Upper lobe of left lung (tissue), 6 donors: Measurements from ENCODE around the gene HES7. TPM values are rescaled to one million over a fixed set of nuclear protein-coding genes. Genes with fewer than 3 reads are reported as not detected.
A peak's percentile ranks its signal among the peaks of the same experiment; 100 is the strongest.

ENCODE experiments used
- ATAC-seq, 2 donors: fragments of 200-7000 bp; cut with Tn5 transposase; one replicate each; pipeline ENCODE4 v1.9.1; 2022; ENCODE audit warnings: mild to moderate bottlenecking in 2 of 2, moderate library complexity in 2 of 2; ENCODE audit not compliant: low FRiP score in 2 of 2
- DNase-seq, 2 donors: peaks; one replicate each; pipeline ENCODE4 v3.0.0-alpha.2; 2019 to 2020
- H3K27ac ChIP-seq, 4 donors: fragments of 200-600 bp; sonication (generic); one replicate each; pipeline ENCODE4 v1.5.1; 2016 to 2019
- H3K27me3 ChIP-seq, 4 donors: fragments of 200-600 bp; sonication (generic); one replicate each; pipeline ENCODE4 v1.5.1; 2017 to 2019
- H3K36me3 ChIP-seq, 4 donors: fragments of 200-600 bp; sonication (generic); one replicate each; pipeline ENCODE4 v1.5.1; 2016 to 2019
- H3K4me1 ChIP-seq, 4 donors: fragments of 200-600 bp; sonication (generic); one replicate each; pipeline ENCODE4 v1.5.1; 2018 to 2019
- H3K4me3 ChIP-seq, 4 donors: fragments of 200-600 bp; sonication (generic); one replicate each; pipeline ENCODE4 v1.5.1; 2017 to 2019; ENCODE audit warnings: mild to moderate bottlenecking in 2 of 4, moderate library complexity in 1 of 4
- H3K9me3 ChIP-seq, 4 donors: fragments of 200-600 bp; sonication (generic); one replicate each; pipeline ENCODE4 v1.5.1; 2018 to 2019
- CTCF ChIP-seq, 6 experiments: fragments of 450-650 bp in 4 of 6; fragments of 200-600 bp in 2 of 6; sonication (generic) in 2 of 6; IDR thresholded peaks; one replicate each; pipeline ENCODE4 v1.5.1; 2016 to 2019; ENCODE audit warnings: antibody characterized with exemption in 6 of 6
- EP300 ChIP-seq, 4 donors: sonication (generic); formaldehyde crosslinking; IDR thresholded peaks; one replicate each; pipeline ENCODE4 v1.5.1; 2017; ENCODE audit warnings: antibody characterized with exemption in 4 of 4, control low read depth in 2 of 4
- POLR2A ChIP-seq, 4 donors: fragments of 450-650 bp; IDR thresholded peaks; one replicate each; pipeline ENCODE4 v1.5.1; 2016 to 2017; ENCODE audit warnings: antibody characterized with exemption in 4 of 4, mild to moderate bottlenecking in 2 of 4
- POLR2AphosphoS5 ChIP-seq, 2 donors: sonication (generic); formaldehyde crosslinking; IDR thresholded peaks; one replicate each; pipeline ENCODE4 v1.5.1; 2017; ENCODE audit warnings: antibody characterized with exemption in 2 of 2
- WGBS, 2 donors: methylation state at CpG; one replicate each; pipeline ENCODE4 v1.1.5; 2017 to 2018; 5-methylcytosine and 5-hydroxymethylcytosine counted together
- total RNA-seq, 6 donors: library from RNA; depleted of rRNA in 4 of 6; stranded (reverse); fragments of >200 nt in 4 of 6; gene quantifications; one replicate each; pipeline versions ENCODE4 v1.1.0 to v1.2.1, GENCODE V29; 2016 to 2021
- donor health status: DM: no; HTN: no; CAD: no; lungs with moderate emphysema.
- donor health status: DM: no; HTN: yes; CAD: no; lungs with severe emphysema.

HES7 gene
- total RNA-seq, 6 donors from 2014 or later, result 4.9 TPM; not detected in 5

- peaks cover 0 to 45% (median 21%) of the 10 kb centered on the region in 4 donors for H3K27me3 ChIP-seq
- DNase-seq (peak in 1 of 2 donors; percentile 91), ATAC-seq (peak in 1 of 2 donors; percentile 70)
- WGBS, 2 donors, result 1% methylated on average over 9 to 29 of the region's 45 CpGs
- H3K9me3 ChIP-seq, result no peaks in the 10 kb centered on the region
- H3K4me1 ChIP-seq, result peaks cover 48 to 62% (median 52%) of the 10 kb centered on the region in 4 donors
- peak overlapping the region; percentile 10 to 79 (median 60) for H3K27ac ChIP-seq
- no peaks in the 10 kb centered on the region for H3K36me3 ChIP-seq
- peak overlapping the region; percentile 36 to 69 (median 64) for H3K4me3 ChIP-seq
- TF ChIP-seq POLR2A (IDR thresholded peaks at IDR 0.05) (no peak), POLR2AphosphoS5 (IDR thresholded peaks at IDR 0.05) (no peak), CTCF (IDR thresholded peaks at IDR 0.05) (no peak), EP300 (IDR thresholded peaks at IDR 0.05) (no peak)
These were observed 2.7 kb upstream of the HES7 start for GRCh38 chr17:8126491-8127066.

- peaks cover 54 to 68% (median 58%) of the 10 kb centered on the region in 4 donors for H3K4me1 ChIP-seq
- WGBS, 2 donors, result 1% methylated on average over 32 to 34 of the region's 35 CpGs
- H3K4me3 ChIP-seq, result peak overlapping the region; percentile 36 to 69 (median 64)
- no peak for TF ChIP-seq POLR2A (IDR thresholded peaks at IDR 0.05)
- TF ChIP-seq POLR2AphosphoS5 (IDR thresholded peaks at IDR 0.05), result no peak
- no peak for TF ChIP-seq CTCF (IDR thresholded peaks at IDR 0.05)
- TF ChIP-seq EP300 (IDR thresholded peaks at IDR 0.05), result no peak
- H3K27me3 ChIP-seq, result peaks cover 0 to 51% (median 23%) of the 10 kb centered on the region in 4 donors
- peak in 1 of 2 donors; percentile 83 for DNase-seq
- H3K27ac ChIP-seq, result peak overlapping the region; percentile 7 to 79 (median 34)
- no peaks in the 10 kb centered on the region for H3K36me3 ChIP-seq
- ATAC-seq, result no peak
- no peaks in the 10 kb centered on the region for H3K9me3 ChIP-seq
These were observed 2.1 kb upstream of the HES7 start for GRCh38 chr17:8125947-8126490.

GRCh38 chr17:8125154-8125946 is 1.4 kb upstream of the HES7 start:
- peaks cover 0 to 53% (median 23%) of the 10 kb centered on the region in 4 donors for H3K27me3 ChIP-seq
- ATAC-seq (peak; percentile 9 to 66), DNase-seq (peak; percentile 81 to 91)
- H3K4me3 ChIP-seq, result peak overlapping the region; percentile 36 to 69 (median 64)
- peak overlapping the region in 2 of 4 donors; percentile 58 to 79 for H3K27ac ChIP-seq
- no peaks in the 10 kb centered on the region for H3K9me3 ChIP-seq
- no peaks in the 10 kb centered on the region for H3K36me3 ChIP-seq
- 2 to 3% methylated on average over 23 to 26 of the region's 40 CpGs for WGBS, 2 donors
- H3K4me1 ChIP-seq, result peaks cover 61 to 74% (median 65%) of the 10 kb centered on the region in 4 donors
- TF ChIP-seq POLR2AphosphoS5 (IDR thresholded peaks at IDR 0.05) (no peak), CTCF (IDR thresholded peaks at IDR 0.05) (no peak), POLR2A (IDR thresholded peaks at IDR 0.05) (no peak), EP300 (IDR thresholded peaks at IDR 0.05) (no peak)

GRCh38 chr17:8124350-8125153 is 646 bp upstream of the HES7 start:
- Histone ChIP-seq H3K27ac (peak overlapping the region in 1 of 4 donors; percentile 1), H3K4me3 (peak overlapping the region in 3 of 4 donors; percentile 43 to 66 (median 58)), H3K36me3 (no peaks in the 10 kb centered on the region), H3K27me3 (peaks cover 0 to 53% (median 23%) of the 10 kb centered on the region in 4 donors), H3K4me1 (peaks cover 61 to 82% (median 67%) of the 10 kb centered on the region in 4 donors), H3K9me3 (no peaks in the 10 kb centered on the region)
- WGBS, 2 donors, result 6 to 9% methylated on average over 10 to 24 of the region's 24 CpGs
- no peak for TF ChIP-seq EP300 (IDR thresholded peaks at IDR 0.05)
- ATAC-seq, result no peak
- no peak for DNase-seq
